Muscle of leg (tissue), 11 donors: Measurements from ENCODE around the gene GALNT12. TPM values are rescaled to one million over a fixed set of nuclear protein-coding genes. Genes with fewer than 3 reads are reported as not detected.

Experiments
- DNase-seq: peaks from one replicate; pipeline ENCODE4 v3.0.0; 2013
- H3K27ac ChIP-seq: one replicate; pipeline ENCODE4 v1.5.1; 2013; ENCODE audit warnings: mild to moderate bottlenecking, low read length, control low read depth
- H3K27me3 ChIP-seq: one replicate; pipeline ENCODE4 v1.6.1; 2013; ENCODE audit warnings: low read length; ENCODE audit not compliant: control insufficient read depth, insufficient read depth
- H3K36me3 ChIP-seq: one replicate; pipeline ENCODE4 v1.6.1; 2013; ENCODE audit warnings: low read length; ENCODE audit not compliant: control insufficient read depth, insufficient read depth
- H3K4me1 ChIP-seq: one replicate; pipeline ENCODE4 v1.6.1; 2013; ENCODE audit warnings: low read length; ENCODE audit not compliant: control insufficient read depth, insufficient read depth
- H3K4me3 ChIP-seq: one replicate; pipeline ENCODE4 v1.5.1; 2013; ENCODE audit warnings: low read length, control low read depth
- H3K9me3 ChIP-seq: replicated peaks from 2 replicates; pipeline ENCODE4 v1.6.1; 2013; ENCODE audit warnings: low read depth, low read length; ENCODE audit not compliant: control insufficient read depth
- WGBS: methylation state at CpG from one replicate; pipeline ENCODE4 v1.1.5; 2013; ENCODE audit warnings: missing lambda C conversion rate; ENCODE audit not compliant: insufficient coverage; 5-methylcytosine and 5-hydroxymethylcytosine counted together
- polyA plus RNA-seq, 8 donors: library from polyadenylated mRNA; unstranded; fragments of 120-200 nt; gene quantifications; one replicate each; pipeline versions ENCODE4 v1.2.1 to v1.2.3, GENCODE V29; 2013; ENCODE audit warnings: inconsistent platforms in 1 of 8, low replicate concordance in 1 of 8; ENCODE audit not compliant: insufficient read length in 8 of 8, insufficient read depth in 1 of 8
- total RNA-seq: library from RNA; stranded (reverse); fragments of 120-200 nt; gene quantifications from one replicate; pipeline ENCODE4 v1.2.4, GENCODE V29; 2013

Gene GALNT12
- total and polyA plus RNA-seq, 9 donors = 2.7 to 4.6 (median 3.6) TPM

DNA sequence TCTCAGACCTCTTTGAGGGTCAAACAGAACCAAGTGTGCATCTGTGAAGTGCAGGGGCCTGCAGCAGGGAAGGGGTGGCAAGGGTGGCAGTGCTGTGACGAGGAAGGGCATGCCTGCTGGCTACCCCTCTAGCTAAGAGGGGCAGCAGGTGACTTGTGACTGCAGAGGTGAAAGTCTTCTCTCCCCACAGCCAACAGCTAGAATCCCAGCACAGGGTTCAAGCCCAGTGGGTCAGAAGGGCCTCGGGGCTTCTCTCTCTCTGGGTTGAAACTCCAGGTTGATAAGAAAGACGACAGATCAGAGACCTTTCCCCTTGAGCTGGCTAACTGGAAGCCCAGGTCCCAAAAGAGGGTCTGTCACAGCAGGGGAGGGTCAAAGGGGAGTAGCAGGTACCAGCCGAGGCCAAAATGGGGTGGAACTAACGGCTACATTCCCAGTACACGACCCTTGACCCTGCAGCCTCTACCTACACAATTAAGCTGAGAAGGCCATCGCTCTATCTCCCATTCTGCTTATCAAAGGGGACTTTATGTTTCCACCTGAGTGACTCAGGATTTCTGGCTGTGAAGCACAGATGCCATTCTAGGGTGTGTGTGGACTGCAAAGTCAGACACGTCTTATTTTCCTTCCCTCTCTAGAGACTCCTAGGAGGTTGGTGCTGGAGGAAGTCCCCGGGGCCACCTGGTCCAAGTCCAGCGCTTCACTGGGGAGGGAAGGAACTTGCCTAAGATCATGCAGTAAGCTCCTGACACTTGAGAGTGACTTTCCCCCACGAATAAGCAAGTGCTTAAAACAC lies 25.7 kb upstream of the GALNT12 start:
- Histone ChIP-seq H3K36me3 (peaks cover 47% of the 10 kb centered on the region), H3K9me3 (no peaks in the 10 kb centered on the region), H3K4me3 (no peak overlapping the region), H3K27me3 (no peaks in the 10 kb centered on the region), H3K27ac (no peak overlapping the region), H3K4me1 (peaks cover 26% of the 10 kb centered on the region)
- no peak for DNase-seq
- WGBS = 83% methylated on average over 4 of the region's 11 CpGs

DNA sequence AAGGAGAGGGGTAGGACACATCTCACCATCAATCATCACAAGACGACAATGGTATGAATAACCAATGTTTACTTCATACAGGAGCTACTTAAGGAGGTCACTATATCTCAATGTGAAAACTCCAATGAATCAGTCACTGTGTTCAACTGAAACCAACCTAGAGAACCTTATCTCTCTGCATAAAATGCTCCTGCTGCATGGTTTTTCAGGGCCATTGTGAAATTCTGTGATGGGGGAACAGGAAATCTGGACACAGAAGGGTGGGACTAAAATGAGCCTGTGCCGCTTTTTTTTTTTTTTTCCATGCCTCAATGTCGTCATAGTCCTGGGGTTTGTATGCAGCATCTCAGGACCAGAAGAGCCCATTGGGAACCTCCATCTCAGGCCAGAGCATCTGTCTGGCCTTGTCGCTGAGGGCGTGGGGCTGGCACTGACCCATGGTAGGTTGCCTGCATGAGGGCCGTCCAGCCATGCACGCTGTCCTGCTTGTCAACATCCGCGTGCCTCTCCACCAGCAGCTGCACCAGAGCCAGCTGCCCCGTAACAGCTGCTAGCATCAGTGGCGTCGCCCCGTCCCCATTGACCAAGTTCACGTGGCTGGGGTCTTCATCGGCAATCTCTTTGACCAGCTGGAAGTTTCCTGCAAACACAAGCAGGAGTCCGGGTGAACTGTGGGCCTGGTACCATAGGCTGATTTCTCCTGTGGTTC lies 23.8 kb upstream of the GALNT12 start:
- H3K9me3 ChIP-seq = no peaks in the 10 kb centered on the region
- H3K4me3 ChIP-seq = no peak overlapping the region
- no peaks in the 10 kb centered on the region for H3K27me3 ChIP-seq
- H3K36me3 ChIP-seq = peaks cover 39% of the 10 kb centered on the region
- peaks cover 28% of the 10 kb centered on the region for H3K4me1 ChIP-seq
- peak; percentile 79 for DNase-seq
- WGBS = 69% methylated on average over 15 of the region's 16 CpGs
- peak overlapping the region; percentile 60 for H3K27ac ChIP-seq

DNA sequence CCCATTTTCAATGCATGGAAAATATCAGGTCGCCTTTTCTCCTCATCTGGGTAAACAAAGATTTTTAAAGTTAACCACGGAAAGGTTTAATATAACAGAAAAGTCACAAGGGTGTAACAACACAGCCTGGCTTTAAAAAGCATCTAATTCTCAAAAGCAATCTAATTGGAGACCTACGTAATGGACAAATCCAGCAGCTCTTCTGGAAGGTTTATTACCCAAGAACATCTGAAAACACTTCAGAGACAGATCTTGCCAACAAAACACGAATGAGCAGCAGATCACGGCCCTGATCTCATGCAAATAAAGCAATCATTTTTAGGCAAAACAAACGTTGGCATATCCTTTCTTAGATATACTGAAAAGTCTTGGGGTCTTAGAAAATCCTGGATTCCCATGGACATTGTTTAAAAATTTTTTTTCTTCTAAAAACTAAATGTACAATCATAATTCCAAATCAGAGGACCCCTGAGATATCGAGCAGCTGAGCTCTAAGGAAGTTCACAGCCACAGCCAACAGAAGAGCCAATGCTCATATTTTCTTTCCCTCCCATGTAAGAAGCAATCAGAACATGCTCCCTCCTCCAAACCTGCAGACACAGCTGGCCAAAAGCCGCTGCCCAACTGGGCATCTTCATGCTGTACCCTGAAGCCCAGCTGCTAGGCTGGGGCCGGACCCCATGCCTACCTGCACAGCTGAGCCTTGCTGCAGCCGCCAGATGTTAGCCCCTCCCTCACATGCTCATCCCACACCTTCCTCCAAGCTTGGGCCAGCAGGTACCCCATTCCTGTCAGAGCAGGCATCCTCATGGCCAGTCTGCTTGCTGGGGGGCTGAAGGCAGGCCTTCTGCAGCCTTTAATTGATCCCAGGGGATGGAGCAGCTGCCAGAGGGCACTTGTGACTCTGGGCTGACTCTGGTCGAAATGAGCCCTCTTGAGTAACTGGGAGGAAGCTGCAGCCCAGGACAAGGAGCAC lies 22.4 kb upstream of the GALNT12 start:
- peak; percentile 93 for DNase-seq
- no peak overlapping the region for H3K4me3 ChIP-seq
- H3K27me3 ChIP-seq = no peaks in the 10 kb centered on the region
- WGBS = 30% methylated on average over 8 of the region's 11 CpGs
- H3K27ac ChIP-seq = peak overlapping the region; percentile 60
- no peaks in the 10 kb centered on the region for H3K9me3 ChIP-seq
- H3K36me3 ChIP-seq = peaks cover 36% of the 10 kb centered on the region
- peaks cover 28% of the 10 kb centered on the region for H3K4me1 ChIP-seq

- Histone ChIP-seq H3K27ac (no peak overlapping the region), H3K4me3 (no peak overlapping the region), H3K36me3 (peaks cover 24% of the 10 kb centered on the region), H3K4me1 (peaks cover 41% of the 10 kb centered on the region), H3K9me3 (no peaks in the 10 kb centered on the region), H3K27me3 (no peaks in the 10 kb centered on the region)
- no peak for DNase-seq
- 90% methylated on average over 4 of the region's 4 CpGs for WGBS
Observed at GRCh38 chr9:98786750-98787510, 20.5 kb upstream of the GALNT12 start.

GRCh38 chr9:98787766-98788335 lies 19.6 kb upstream of the GALNT12 start:
- no peak for DNase-seq
- H3K4me1 ChIP-seq = peaks cover 43% of the 10 kb centered on the region
- H3K27ac ChIP-seq = no peak overlapping the region
- H3K9me3 ChIP-seq = no peaks in the 10 kb centered on the region
- no peak overlapping the region for H3K4me3 ChIP-seq
- H3K27me3 ChIP-seq = no peaks in the 10 kb centered on the region
- H3K36me3 ChIP-seq = peaks cover 15% of the 10 kb centered on the region
- 94% methylated on average over 6 of the region's 12 CpGs for WGBS

- H3K4me3 ChIP-seq = no peak overlapping the region
- DNase-seq = no peak
- no peaks in the 10 kb centered on the region for H3K9me3 ChIP-seq
- H3K27ac ChIP-seq = no peak overlapping the region
- WGBS = 99% methylated on average over 5 of the region's 5 CpGs
- peaks cover 11% of the 10 kb centered on the region for H3K36me3 ChIP-seq
- H3K4me1 ChIP-seq = peaks cover 28% of the 10 kb centered on the region
- no peaks in the 10 kb centered on the region for H3K27me3 ChIP-seq
Observed at GRCh38 chr9:98789483-98790133, 17.9 kb upstream of the GALNT12 start.

- Histone ChIP-seq H3K27me3 (no peaks in the 10 kb centered on the region), H3K27ac (no peak overlapping the region), H3K9me3 (no peaks in the 10 kb centered on the region), H3K36me3 (peaks cover 11% of the 10 kb centered on the region), H3K4me1 (peaks cover 31% of the 10 kb centered on the region), H3K4me3 (no peak overlapping the region)
- 93% methylated on average over 20 of the region's 25 CpGs for WGBS
- DNase-seq = peak; percentile 54
Observed at GRCh38 chr9:98790134-98790841, 17.2 kb upstream of the GALNT12 start.

DNA sequence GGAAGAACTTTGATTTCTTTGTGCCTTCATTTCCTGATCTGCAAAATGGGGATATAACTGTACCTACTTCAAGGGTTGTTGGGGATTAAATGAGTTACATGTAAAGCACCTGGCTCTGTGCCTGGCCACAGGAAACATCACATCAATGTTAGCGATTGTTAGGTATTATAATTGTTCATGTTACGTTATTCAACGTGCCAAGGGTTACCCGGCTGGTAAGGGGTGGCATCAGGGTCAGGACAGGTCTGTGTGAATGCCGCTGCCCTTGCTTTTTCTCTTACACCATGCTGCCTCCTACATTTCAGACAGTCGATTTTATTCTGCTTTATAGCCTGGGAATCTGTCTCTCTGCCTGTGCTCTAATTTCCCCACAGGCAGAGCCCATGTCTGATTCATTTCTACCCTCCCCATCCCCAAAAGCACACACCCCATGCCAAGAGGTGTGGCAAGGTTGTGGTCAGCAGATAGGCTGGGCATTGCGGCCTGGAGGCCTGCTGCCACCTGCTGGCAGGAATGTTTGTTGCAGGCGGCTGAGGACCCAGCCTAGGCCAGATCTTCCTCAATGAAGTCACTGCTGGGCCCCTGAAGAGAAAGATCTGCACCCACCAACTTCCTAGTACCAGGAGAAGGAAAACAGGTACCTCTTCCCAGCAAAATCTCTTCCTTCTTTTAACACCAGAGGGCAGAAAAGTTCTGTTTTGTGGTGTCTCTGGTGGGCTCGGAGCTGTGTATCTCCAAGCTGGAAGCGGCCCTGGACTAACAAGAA lies 16.4 kb upstream of the GALNT12 start:
- peak overlapping the region; percentile 43 for H3K27ac ChIP-seq
- peaks cover 11% of the 10 kb centered on the region for H3K36me3 ChIP-seq
- DNase-seq = peak; percentile 82
- H3K9me3 ChIP-seq = no peaks in the 10 kb centered on the region
- peaks cover 30% of the 10 kb centered on the region for H3K4me1 ChIP-seq
- 70% methylated on average over 4 of the region's 10 CpGs for WGBS
- H3K4me3 ChIP-seq = no peak overlapping the region
- H3K27me3 ChIP-seq = no peaks in the 10 kb centered on the region
